ENCODE measurements around the gene ALOXE3.

Gene ALOXE3

DNA sequence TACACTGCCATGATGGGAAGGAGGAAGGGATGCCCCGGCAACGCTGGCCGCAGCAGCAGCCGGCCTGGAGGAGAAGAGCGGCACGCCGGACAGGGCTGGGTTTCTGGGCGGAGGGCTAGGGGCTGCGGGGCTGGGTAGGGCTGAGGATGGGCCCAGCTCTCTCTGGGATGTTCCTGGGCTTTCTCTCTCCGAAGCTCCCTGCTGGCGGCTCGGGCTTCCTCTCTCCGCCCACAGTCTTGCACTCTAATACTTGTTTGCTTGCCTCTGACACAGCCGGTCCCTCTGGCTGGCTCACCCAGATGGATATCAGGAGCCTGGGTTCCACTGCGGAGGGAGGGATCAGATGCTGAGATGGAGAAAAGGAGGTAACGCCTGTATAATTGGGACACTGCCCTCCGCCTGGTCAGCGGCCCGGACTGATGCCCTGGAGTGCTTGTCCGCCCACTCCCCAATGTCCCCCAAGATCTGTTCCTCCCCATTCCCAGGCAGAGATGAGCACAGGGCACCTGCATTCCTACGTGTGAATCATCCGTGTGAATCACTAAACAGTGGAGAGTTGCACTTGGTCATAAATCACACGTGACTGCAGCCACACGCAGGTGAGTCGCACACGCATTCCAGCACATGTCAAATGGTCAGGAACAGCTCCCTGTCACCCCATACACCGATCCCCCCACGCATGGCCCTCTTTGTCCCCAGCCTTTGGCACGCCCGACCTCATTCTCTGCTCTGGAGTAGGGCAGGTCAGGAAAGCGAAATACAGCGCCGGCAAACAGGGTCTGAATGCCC is at the start of gene ALOXE3:
ALOXE3 (minus strand) TSS at position 535 of the 789 bp plus-strand sequence; CDS start at position 11, 524 bp downstream.
- peak within 1 kb of the TSS; percentile 94 for H2AFZ ChIP-seq (ENCODE audit: low read length)
- peak within 1 kb of the TSS; percentile 91 for H3K4me3 ChIP-seq (ENCODE audit: low read length, poor library complexity, severe bottlenecking)
- no peaks in the 10 kb centered on the region for H3K9me2 ChIP-seq (replicated peaks; ENCODE audit: low read depth, low read length)
- H3K27me3 ChIP-seq (ENCODE audit: insufficient read depth, low read length, poor library complexity, severe bottlenecking): peaks cover 13% of the 10 kb centered on the region
- H3K79me2 ChIP-seq (ENCODE audit: insufficient read depth, low read length): no peaks in the 10 kb centered on the region
- H3K36me3 ChIP-seq (ENCODE audit: insufficient read depth, low read length): no peaks in the 10 kb centered on the region
- H3F3A ChIP-seq (ENCODE audit: low read depth): peaks cover 15% of the 10 kb centered on the region
- TF ChIP-seq EZH2phosphoT487 (IDR thresholded peaks at IDR 0.05; ENCODE audit: borderline replicate concordance): no peak
- TF ChIP-seq, protein P1, sequence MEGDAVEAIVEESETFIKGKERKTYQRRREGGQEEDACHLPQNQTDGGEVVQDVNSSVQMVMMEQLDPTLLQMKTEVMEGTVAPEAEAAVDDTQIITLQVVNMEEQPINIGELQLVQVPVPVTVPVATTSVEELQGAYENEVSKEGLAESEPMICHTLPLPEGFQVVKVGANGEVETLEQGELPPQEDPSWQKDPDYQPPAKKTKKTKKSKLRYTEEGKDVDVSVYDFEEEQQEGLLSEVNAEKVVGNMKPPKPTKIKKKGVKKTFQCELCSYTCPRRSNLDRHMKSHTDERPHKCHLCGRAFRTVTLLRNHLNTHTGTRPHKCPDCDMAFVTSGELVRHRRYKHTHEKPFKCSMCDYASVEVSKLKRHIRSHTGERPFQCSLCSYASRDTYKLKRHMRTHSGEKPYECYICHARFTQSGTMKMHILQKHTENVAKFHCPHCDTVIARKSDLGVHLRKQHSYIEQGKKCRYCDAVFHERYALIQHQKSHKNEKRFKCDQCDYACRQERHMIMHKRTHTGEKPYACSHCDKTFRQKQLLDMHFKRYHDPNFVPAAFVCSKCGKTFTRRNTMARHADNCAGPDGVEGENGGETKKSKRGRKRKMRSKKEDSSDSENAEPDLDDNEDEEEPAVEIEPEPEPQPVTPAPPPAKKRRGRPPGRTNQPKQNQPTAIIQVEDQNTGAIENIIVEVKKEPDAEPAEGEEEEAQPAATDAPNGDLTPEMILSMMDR (conservative IDR thresholded peaks at IDR 0.05; ENCODE audit: low read length): no peak
- peaks cover 22% of the 10 kb centered on the region for H3K4me1 ChIP-seq (ENCODE audit: insufficient read depth, low read length, poor library complexity, severe bottlenecking)
- H3K4me2 ChIP-seq (ENCODE audit: low read depth, low read length, poor library complexity, severe bottlenecking): peak within 1 kb of the TSS; percentile 93
- peak within 1 kb of the TSS; percentile 65 for H3K9ac ChIP-seq (ENCODE audit: low read depth, low read length, poor library complexity, severe bottlenecking)
- H4K20me1 ChIP-seq (ENCODE audit: insufficient read depth, low read length, poor library complexity, severe bottlenecking): no peaks in the 10 kb centered on the region
- H3K9me3 ChIP-seq (ENCODE audit: insufficient read depth, low read depth, low read length): no peaks in the 10 kb centered on the region

DNA sequence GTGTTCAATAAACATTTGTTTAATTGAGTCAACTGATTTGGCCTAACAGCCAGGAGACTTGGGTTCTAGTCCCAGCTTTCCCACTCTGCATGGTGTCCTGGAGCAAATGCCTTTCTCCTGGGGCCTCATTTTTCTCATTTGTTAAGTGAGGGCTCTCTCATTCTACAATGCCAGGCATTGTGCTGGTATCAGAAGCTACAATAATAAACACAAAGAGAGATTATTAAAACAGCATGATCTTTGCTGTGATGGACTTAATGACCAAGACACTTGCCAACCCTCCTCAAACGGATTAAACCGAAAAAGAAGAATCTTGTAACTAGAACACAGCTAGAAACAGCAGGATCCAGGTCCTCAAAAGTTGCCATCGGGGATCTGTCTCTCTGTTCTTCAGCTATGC is 49.2 kb upstream of the ALOXE3 start:
- TF ChIP-seq, protein P1 (conservative IDR thresholded peaks at IDR 0.05; ENCODE audit: low read length): no peak
- TF ChIP-seq EZH2phosphoT487 (IDR thresholded peaks at IDR 0.05; ENCODE audit: borderline replicate concordance): no peak
- peaks cover 1% of the 10 kb centered on the region for H3K27me3 ChIP-seq (ENCODE audit: insufficient read depth, low read length, poor library complexity, severe bottlenecking)
- peaks cover 9% of the 10 kb centered on the region for H3K79me2 ChIP-seq (ENCODE audit: insufficient read depth, low read length)
- no peaks in the 10 kb centered on the region for H3K9me3 ChIP-seq (ENCODE audit: insufficient read depth, low read depth, low read length)
- H3K36me3 ChIP-seq (ENCODE audit: insufficient read depth, low read length): no peaks in the 10 kb centered on the region
- H3K4me1 ChIP-seq (ENCODE audit: insufficient read depth, low read length, poor library complexity, severe bottlenecking): peaks cover 15% of the 10 kb centered on the region
- H2AFZ ChIP-seq (ENCODE audit: low read length): no peak overlapping the region
- H3K4me2 ChIP-seq (ENCODE audit: low read depth, low read length, poor library complexity, severe bottlenecking): no peak overlapping the region
- peaks cover 4% of the 10 kb centered on the region; the same call in 1 of the 2 replicates for H3F3A ChIP-seq (ENCODE audit: low read depth)
- no peak overlapping the region for H3K9ac ChIP-seq (ENCODE audit: low read depth, low read length, poor library complexity, severe bottlenecking)
- H3K4me3 ChIP-seq (ENCODE audit: low read length, poor library complexity, severe bottlenecking): no peak overlapping the region
- H3K9me2 ChIP-seq (replicated peaks; ENCODE audit: low read depth, low read length): no peaks in the 10 kb centered on the region
- peaks cover 2% of the 10 kb centered on the region for H4K20me1 ChIP-seq (ENCODE audit: insufficient read depth, low read length, poor library complexity, severe bottlenecking)

- TF ChIP-seq, protein P1 (conservative IDR thresholded peaks at IDR 0.05; ENCODE audit: low read length): no peak
- TF ChIP-seq EZH2phosphoT487 (IDR thresholded peaks at IDR 0.05; ENCODE audit: borderline replicate concordance): no peak
- Histone ChIP-seq H3K4me1 (ENCODE audit: insufficient read depth, low read length, poor library complexity, severe bottlenecking) (peaks cover 19% of the 10 kb centered on the region), H3K36me3 (ENCODE audit: insufficient read depth, low read length) (no peaks in the 10 kb centered on the region), H3F3A (ENCODE audit: low read depth) (no peaks in the 10 kb centered on the region; the same call in 1 of the 2 replicates), H3K27me3 (ENCODE audit: insufficient read depth, low read length, poor library complexity, severe bottlenecking) (peaks cover 4% of the 10 kb centered on the region), H3K4me3 (ENCODE audit: low read length, poor library complexity, severe bottlenecking) (no peak overlapping the region), H3K9me2 (replicated peaks; ENCODE audit: low read depth, low read length) (no peaks in the 10 kb centered on the region), H3K4me2 (ENCODE audit: low read depth, low read length, poor library complexity, severe bottlenecking) (no peak overlapping the region), H3K79me2 (ENCODE audit: insufficient read depth, low read length) (peaks cover 17% of the 10 kb centered on the region), H2AFZ (ENCODE audit: low read length) (no peak overlapping the region), H3K9ac (ENCODE audit: low read depth, low read length, poor library complexity, severe bottlenecking) (no peak overlapping the region), H3K9me3 (ENCODE audit: insufficient read depth, low read depth, low read length) (no peaks in the 10 kb centered on the region), H4K20me1 (ENCODE audit: insufficient read depth, low read length, poor library complexity, severe bottlenecking) (peaks cover 10% of the 10 kb centered on the region)
These were observed 48.4 kb upstream of the ALOXE3 start for GRCh38 chr17:8166731-8167130.
